Measurements from ENCODE around the gene HSPA1L.
A peak's percentile ranks its signal among the peaks of the same experiment; 100 is the strongest.
"Not testable (repeated sequence)": the region's sequence is repeated elsewhere in the genome, so short reads cannot be mapped to it uniquely, and the experiment has no call there.

HSPA1L gene

DNA sequence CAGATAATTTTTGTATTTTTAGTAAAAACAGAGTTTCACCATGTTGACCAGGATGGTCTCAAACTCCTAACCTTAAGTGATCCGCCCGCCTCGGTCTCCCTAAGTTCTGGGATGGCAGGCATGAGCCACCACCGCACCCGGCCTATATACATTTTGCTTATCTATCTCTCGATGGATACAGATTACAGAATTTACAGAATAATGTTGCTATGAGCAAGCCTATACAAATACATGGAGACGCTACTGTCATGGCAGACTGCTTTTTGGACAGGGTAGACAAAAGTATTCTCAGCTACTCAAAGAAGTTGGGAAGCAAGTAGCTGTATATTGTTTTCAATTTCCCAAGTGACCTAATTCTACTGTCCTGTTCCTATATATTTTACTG, 1.6 kb downstream of the HSPA1L start:
- no peak for DNase-seq (ENCODE audit: low spot score)

DNA sequence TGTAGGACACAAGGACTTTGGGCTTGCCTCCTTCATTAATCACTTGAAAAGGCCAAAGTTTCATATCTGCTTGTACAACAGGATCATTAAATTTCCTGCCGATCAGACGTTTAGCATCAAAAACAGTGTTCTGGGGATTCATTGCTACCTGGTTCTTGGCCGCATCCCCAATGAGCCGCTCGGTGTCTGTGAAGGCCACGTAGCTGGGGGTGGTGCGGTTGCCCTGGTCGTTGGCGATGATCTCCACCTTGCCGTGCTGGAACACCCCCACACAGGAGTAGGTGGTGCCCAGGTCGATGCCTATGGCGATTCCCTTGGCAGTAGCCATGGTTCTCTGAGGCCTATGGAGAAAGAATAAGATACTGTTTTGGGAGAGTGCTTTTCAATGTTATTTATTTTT, 3.4 kb downstream of the HSPA1L start:
- no peak for DNase-seq (ENCODE audit: low spot score)

DNA sequence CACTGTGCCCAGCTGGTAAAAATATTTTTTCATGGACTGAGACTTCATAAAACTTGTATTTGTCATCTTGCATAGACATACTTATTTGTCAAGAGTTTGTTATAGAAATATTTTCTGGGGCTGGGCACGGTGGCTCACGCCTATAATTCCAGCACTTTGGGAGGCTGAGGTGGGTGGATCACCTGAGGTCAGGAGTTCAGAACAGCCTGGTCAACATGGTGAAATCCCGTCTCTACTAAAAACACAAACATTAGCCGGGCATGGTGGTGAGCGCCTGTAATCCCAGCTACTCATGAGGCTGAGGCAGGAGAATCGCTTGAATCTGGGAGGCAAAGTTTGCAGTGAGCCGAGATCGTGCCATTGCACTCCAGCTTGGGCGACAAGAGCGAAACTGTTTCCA, 6.5 kb downstream of the HSPA1L start:
- not testable (repeated sequence) for DNase-seq (ENCODE audit: low spot score)

DNA sequence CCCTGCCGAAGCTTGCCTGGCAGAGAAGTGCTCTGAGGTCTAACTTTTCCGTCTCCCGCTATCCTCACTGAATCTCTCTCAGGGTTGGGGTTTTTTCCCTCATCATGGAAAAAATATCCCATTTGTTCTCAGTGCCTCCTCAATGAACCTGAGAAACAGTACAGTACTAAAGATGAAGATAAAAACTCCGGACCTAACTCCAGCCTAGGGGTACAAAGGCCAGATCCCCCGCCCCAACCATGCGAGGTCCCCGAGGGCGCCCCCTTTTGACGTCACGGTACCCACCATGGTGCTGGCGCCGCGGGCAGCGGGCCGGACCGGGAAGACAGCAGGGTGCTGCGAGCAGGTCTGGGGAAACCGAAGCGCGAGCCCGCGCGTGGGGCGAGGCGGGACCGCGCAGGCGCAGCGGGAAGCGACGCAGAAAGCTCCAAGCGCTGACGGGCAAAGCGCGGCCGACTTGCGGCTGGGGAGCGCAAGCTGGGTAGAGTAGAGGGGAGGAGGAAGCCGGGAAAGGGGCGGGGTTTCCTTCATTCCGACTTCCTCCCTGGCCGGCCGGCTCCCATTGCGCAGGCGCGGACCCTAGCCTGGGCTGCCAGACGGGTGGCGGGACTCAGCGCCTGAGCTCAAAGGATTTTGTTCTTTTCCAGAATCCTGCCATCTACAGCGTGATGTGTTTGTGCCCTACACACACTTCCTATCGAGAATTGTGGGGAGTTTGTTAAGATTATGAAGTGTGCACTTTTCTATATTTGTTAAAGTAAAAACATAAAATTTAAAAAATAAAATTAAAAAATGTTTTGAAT, 8.4 kb downstream of the HSPA1L start, which contains the start of gene LSM2:
Gene LSM2, minus strand, starts transcription at position 497 of the 803 bp plus-strand sequence. Its CDS starts 209 bp downstream, at position 288.
- DNase-seq (ENCODE audit: low spot score), result peak; percentile 95

DNA sequence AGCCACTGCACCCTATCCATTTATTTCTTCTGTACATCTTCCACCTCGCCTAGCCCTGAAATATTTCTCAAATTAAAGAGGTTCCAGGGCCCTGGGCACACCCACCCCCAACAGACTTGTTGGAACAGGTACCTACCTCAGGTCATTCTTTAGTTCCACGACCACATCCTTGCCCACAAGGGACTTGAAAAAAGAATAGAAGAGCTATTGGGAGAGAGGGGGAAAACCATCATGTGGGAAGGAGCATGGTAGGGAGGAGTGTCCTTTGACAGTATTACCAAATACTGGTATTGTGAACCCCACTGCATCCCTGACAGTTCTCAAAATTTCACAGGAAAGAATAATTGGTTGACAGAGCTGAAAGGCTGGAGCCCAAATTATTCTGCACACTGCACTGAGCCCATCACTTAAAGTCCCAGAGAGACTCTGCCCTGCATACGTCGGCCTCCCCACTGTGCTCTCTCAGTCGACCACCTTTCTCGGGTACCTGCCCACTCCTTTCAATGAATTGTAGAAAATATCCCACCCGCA, 9.1 kb downstream of the HSPA1L start:
- DNase-seq (ENCODE audit: low spot score), result no peak

DNA sequence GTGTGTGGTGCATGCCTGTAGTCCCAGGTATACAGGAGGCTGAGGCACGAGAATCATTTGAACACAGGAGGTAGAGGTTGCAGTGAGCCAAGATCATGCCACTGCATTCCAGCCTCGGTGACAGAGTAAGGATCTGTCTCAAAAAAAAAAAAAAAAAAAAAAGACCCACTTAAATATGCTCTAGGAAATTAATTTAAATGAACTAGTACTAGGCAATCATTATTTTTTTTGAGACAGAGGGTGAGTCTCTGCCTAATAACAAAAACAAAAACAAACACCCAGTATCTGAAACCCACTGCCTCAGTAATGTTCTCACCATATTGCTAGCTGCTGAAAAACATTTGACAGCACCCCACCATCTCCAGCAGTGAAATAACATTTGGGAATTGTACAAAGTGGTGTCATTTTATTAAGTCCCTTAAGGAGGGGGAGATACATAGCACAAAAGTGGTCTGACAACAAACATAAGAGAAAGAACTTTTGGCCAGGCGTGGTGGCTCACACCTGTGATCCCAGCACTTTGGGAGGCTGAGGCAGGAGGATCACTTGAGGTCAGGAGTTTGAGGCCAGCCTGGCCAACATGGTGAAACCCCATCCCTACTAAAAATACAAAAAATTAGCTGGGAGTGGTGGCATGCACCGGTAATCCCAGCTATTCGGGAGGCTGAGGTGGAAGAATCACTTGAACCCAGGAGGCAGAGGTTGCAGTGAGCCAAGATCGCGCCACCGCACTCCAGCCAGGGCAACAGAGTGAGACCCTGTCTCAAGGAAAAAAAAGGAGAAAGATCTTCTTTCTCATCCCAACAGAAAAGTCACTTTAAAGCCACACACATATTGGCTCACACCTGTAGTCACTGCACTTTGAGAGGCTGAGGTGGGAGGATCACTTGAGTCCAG, 13.8 kb downstream of the HSPA1L start:
- not testable (repeated sequence) for DNase-seq (ENCODE audit: low spot score)

DNA sequence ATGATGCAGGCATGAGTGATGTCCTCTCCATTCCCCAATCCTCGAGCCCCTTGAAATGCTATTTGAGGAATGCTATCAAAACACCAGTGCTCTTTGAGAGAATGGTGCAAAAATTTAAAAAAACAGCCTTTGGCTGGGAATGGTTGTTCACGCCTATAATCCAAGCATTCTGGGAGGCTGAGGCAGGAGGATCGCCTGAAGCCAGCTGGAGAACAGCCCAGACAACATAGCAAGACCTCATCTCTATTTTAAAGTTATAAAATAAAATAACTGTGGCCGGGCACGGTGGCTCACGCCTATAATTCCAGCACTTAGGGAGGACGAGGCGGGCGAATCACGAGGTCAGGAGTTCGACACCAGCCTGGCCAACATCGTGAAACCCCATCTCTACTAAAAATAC, 15.3 kb downstream of the HSPA1L start:
- no peak for DNase-seq (ENCODE audit: low spot score)

DNA sequence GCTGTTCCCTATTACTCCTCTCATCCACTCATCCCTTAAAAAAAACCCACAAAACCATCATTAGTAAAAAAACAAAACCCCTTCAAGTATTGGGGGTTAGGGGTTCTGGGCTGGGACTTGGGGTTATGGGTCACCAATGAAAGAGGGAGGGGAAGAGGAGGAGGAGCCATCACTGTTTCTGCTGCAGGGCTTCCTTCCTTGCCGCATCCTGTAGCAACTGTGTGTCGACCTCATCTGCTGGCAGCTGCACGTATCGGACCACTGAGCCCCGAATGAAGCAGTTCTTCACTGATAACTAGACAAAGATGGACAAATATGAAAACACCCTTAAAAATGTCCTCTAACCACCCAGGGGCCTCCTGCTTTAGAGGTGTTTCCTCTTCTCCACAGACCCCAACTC, 17.5 kb downstream of the HSPA1L start:
- DNase-seq (ENCODE audit: low spot score), result no peak

DNA sequence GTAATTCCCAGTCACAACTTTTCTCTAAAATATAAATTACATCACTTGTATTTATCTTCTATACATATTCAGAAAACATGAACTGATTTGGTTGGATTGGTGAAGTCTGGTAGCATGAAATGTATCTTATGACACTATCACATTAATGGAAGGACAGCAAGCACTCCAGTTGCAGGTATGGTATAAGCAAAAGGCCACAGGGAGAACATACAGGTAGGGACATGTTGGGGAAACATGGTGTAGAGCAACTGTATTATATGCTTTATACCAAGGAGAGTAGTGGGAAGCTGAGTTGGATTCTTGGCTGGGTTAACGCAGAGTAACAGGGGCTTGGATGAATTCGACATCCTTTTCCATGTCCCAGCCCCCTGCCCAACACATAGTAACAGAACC, 18.1 kb downstream of the HSPA1L start:
- no peak for DNase-seq (ENCODE audit: low spot score)

DNA sequence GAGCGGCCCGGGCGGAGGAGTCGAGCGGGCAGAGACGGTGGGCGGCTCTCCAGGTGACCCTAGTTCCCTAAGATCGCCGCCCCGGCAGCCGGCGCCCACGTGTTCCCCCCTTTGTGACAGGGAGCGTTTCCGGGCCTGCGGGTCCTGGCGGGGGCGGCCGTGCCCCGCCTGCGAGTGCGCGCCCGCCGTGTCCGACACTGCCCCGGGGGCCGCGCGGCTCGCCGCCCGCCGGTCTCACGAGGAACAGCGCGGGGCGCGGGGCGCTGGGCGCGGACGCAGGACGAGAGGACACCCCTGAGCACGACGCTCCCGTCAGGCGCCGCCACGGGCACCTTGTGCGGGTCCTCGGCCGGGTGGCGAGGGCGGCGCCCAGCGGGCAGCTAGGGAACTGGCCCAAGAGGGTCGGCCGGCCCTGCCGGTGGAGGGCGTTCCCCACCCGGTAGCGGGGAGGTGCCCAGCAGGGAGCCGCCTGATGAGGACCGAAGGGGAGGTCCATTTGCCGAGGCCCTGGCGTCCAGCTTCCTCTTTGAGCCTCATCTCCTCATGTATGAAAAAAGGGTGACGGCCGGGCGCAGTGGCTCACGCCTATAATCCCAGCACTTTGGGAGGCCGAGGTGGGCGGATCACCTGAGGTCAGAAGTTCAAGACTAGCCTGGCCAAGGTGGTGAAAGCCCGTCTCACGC, 19.3 kb downstream of the HSPA1L start, which contains the start of gene VARS1:
Gene VARS1, minus strand, starts transcription at position 137 of the 683 bp plus-strand sequence. CDS start 535 bp downstream, outside the sequence.
- DNase-seq (ENCODE audit: low spot score), result peak; percentile 95

DNA sequence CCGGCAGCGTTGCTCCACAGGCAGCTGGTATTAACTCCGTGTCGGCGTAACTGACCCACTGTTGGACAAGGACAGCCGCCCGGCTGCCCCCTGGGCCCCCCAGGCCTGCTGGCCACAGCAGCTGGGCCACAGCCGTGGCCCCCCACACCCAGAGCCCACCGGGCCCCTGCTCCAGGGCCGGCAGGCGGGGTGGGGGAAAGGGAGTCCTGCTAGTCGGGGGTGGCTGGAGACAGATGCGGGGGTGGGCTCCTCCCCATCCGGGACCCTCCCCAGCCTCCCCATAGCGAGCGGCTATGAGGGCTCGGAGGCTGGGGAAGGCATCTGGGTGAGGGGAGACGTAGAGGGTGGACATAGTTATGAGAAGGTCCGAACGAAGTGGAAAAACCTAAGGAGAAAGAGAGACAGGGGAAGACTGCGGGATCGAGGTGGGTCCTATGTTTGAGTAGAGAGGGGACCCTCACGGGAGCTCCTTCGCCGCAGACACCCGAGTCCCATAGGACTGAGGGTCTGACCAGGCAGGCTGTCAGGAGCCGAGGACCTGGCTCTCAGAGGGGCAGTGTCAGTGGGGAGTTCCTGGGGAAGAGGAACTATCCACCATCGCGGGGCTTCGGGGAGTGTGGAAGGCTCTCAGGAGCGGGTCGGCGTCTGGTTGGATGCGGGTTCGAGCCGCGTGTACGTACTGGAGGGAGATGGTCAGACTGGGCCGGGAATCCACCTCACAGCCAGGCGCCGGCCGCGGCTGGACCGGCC, 20.0 kb downstream of the HSPA1L start:
- DNase-seq (ENCODE audit: low spot score), result peak; percentile 48

DNA sequence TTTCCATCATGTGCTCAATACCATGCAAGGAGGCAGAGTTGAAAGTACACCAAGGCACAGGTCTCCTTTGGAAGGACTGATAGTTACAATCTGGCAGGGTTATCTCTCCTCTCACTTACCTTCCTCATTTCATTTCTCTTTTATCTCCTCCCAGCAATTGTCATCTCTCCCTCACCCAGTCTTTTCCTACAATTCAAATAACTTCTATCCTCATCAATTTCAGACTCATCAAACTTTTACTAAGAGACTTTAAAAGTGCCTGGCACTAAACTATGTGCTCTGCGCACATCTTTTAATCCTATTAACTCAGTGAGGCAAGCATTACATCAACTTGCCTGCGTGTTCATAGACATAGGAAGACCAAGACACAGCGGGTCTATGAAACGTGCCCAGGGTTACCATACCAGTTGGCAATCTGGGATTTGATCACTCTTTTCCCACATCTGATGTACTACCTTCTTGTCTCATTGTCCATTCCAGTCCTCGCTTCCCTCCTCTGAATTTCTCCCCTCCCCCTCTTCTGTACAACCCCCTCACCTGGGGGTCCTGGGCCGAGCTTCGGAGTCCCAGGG, 20.7 kb downstream of the HSPA1L start:
- no peak for DNase-seq (ENCODE audit: low spot score)

DNA sequence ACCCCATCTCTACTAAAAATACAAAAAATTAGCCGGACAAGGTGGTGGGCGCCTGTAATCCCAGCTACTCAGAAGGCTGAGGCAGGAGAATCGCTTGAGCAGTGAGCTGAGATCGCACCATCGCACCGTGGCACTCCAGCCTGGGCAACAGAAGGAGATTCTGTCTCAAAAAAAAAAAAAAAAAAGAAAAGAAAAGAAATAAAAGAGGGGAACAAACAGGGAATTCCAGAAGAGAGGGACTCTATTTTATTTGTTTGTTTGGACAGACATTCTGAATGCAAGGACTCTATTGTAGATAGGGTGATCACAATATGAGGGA, 21.2 kb downstream of the HSPA1L start:
- not testable (repeated sequence) for DNase-seq (ENCODE audit: low spot score)

DNA sequence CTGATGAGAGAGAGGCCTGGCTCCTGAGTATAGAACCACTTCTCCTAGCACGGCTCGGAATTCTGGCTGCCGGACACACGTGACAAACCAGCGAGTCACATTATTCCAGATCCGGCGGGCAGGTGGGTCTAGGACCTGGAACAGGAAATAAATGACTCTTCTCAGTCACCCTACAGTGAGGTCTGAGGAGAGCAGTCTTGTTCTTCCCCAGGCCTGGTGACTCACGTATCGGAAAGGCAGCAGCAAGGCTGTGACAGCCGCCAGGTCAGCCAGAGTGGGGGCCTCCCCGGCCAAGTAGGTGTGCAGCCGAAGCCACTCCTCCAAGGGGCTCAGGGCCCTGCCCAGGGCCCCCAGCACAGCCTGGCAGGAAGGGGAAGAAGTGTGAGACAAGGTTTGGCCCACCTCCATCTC, 22.3 kb downstream of the HSPA1L start:
- no peak for DNase-seq (ENCODE audit: low spot score)

DNA sequence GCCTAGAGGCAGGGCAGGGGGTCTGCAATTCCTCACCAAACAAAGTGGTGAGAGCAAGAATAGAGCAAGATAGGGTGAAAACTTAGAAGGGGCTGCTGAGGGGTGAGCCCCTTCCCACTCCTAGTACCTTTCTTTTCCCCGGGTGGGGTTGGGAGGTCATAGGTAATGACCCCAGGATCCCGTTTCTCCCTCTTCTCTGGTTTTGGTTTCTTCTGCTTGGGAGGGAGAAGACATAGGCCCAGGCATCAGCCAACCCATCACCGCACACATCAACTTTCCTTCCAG, 23.1 kb downstream of the HSPA1L start:
- DNase-seq (ENCODE audit: low spot score), result no peak

DNA sequence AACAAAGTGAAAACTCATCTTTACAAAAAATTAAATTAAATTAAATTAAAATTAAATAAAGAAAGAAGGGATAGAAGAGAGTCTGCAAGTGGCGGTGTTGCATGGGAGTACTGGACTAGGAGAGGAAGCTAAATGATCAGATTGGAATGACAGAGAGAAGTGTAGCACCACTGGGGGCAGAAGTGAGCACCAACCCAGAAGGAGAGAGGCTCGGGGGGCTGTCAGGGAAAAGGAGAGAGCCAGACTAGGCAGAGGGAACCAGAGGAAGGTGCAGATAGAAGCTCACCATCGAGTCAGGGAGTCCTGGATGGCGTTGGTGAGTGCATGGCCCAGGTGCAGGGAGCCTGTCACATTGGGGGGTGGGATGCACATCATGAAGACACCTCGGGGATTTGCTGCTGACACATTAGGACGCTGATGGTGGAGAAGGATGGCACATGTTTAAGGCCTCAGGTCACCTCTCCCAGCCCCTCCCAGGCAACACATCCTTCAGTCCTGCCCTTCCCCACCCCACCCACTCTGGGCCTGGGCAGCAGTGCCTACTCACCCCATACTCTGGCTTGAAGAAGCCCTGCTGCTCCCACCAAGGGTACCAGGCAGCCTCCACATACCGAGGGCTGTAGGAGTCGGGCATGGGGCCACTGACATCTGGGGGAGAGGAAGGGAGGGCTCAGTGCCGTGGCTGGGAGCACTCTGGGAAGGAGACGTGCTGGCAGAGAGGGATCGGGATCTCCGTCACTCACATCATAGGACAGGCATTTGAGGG, 23.6 kb downstream of the HSPA1L start:
- peak; percentile 85 for DNase-seq (ENCODE audit: low spot score)

DNA sequence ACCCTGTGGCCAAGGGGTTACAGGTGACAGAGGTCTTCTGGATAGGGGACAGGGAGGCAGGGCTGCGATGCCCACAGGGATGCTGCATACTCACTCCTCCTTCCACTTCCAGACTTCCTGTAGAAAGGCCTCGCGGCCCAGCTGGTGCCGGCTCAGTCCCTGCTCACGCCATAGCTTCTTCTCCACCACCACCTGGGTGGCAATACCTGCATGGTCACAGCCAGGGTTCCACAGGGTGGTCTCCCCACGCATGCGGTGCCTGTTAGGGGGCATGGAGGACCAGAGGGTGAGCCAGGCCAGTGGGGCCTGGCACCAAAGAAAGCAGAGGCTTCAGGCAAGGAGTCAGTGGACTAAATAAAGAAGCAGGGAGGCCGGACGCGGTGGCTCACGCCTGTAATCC, 29.6 kb downstream of the HSPA1L start:
- DNase-seq (ENCODE audit: low spot score), result no peak

DNA sequence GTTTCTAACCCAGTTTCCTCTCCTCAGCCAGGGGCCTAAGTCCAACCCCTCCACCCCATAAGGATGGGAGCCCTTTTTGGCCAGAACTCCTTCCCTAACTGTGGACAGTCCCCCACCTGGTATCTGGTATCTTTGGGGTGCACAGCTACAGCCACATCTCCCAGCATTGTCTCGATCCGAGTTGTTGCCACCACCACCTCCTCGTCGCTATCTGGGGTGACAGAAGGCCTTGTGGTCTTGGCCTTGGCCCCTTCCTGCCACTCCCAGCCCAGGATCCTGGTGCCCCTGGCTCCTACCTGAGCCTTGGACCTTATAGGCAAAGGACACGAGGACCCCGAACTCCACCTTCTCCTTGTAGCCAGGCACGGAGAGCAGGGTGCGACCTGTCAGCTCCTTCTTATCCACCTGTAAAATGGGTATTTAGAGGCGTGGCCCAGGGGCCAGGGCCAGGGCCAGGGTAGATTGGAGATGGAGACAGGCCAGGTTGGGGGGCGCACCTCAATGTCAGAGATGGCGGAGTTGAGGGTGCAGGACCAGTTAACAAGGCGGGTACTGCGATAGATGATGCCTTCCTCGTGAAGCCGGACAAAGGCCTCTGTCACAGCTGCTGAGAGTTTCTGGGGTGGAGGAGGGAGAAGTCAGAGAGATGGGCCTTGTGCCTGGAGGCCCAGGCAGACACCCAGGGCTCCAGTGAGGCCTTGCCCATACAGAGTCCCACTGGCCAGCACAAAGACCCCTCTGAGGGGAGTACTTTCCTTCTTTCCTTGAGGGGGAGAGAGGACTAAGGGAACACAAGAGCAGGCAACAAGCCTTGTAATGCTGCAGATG, 30.8 kb downstream of the HSPA1L start:
- no peak for DNase-seq (ENCODE audit: low spot score)

DNA sequence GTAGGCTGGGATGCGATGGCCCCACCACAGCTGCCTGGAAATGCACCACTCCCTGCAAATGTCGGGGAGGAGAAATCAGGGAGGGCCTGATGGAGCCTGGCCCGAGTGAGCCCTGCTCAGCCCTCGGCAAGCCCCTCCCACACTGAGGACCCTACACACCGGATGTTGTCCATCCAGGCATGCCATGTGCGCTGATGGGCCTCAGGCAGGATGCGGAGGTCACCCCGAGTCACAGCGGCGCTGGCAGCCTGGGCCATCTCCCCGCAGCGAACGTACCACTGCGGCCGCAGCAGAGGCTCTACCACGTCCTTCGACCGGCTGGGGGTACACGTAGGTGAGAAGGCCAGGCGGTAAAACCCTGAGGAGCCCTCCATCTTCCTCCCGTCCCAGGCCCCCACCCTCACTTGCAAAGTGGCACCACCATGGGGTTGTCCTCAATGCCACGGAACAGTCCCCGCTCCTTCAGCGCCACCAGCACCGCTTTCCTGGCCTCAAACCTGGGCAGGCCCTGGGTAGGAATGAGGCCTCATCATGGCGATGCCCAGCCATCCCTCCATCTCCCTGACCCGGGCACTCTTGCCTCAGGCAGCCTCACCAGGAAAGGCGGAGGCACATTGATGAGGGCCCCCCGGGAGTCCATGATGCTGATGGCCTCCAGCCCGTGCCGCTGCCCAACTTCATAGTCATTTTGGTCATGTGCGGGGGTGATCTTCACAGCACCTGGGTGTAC, 32.8 kb downstream of the HSPA1L start:
- no peak for DNase-seq (ENCODE audit: low spot score)

Measured in HuH-7 (cell line).